Panc1 (cell line): ENCODE measurements around the gene NGEF. TPM values are rescaled to one million over a fixed set of nuclear protein-coding genes. Genes with fewer than 3 reads are reported as not detected.
A peak's percentile ranks its signal among the peaks of the same experiment; 100 is the strongest.

Experiments
- ATAC-seq: fragments of 200-7000 bp; cut with Tn5 transposase; 2 replicates; pipeline ENCODE4 v1.9.1; 2020; ENCODE audit warnings: mild to moderate bottlenecking, moderate library complexity
- BruUV-seq: library from RNA; stranded (reverse); fragments of 400-500 nt; replicated peaks from 2 replicates; lab custom pipeline; 2021; lab: Mats Ljungman, UMichigan
- CTCF ChIA-PET: fragments of 300-600 bp; sonication (Branson Sonifier 250); formaldehyde crosslinking; loops from one replicate; lab custom pipeline; 2022; ENCODE audit warnings: antibody characterized with exemption; lab: Charles Lee
- POLR2A ChIA-PET: fragments of 300-600 bp; sonication (Branson Sonifier 250); formaldehyde crosslinking; loops from one replicate; lab custom pipeline; 2022; ENCODE audit warnings: antibody characterized with exemption; lab: Charles Lee
- DNase-seq: peaks from one replicate; pipeline ENCODE4 v3.0.0-alpha.2; 2010; ENCODE audit warnings: low read depth, low spot score
- H3K27ac ChIP-seq: 2 replicates; pipeline ENCODE4 v1.5.1; 2011; ENCODE audit warnings: mild to moderate bottlenecking, low read length, inconsistent platforms
- H3K27me3 ChIP-seq: fragments of 200-500 bp; sonication (Bioruptor generic); 2 replicates; pipeline ENCODE4 v1.6.0; 2014; ENCODE audit warnings: low read length, inconsistent platforms; ENCODE audit not compliant: control insufficient read depth, insufficient read depth
- H3K36me3 ChIP-seq: fragments of 200-500 bp; sonication (Bioruptor generic); 2 replicates; pipeline ENCODE4 v1.5.1; 2014; ENCODE audit warnings: inconsistent platforms, mild to moderate bottlenecking, low read length, moderate library complexity; ENCODE audit not compliant: control insufficient read depth, insufficient read depth
- H3K4me1 ChIP-seq: 2 replicates; pipeline ENCODE4 v1.5.1; 2011; ENCODE audit warnings: inconsistent platforms, mild to moderate bottlenecking, low read length, moderate library complexity; ENCODE audit not compliant: control insufficient read depth, insufficient read depth
- H3K4me3 ChIP-seq, 2 experiments: 2 replicates each; pipeline ENCODE4 v1.5.1; 2011 to 2012; ENCODE audit warnings: low read depth in 2 of 2, low read length in 2 of 2, mild to moderate bottlenecking in 2 of 2, inconsistent platforms in 1 of 2, moderate library complexity in 1 of 2
- H3K9me3 ChIP-seq: fragments of 200-500 bp; sonication (Bioruptor generic); 2 replicates; pipeline ENCODE4 v1.5.1; 2014; ENCODE audit warnings: low read depth, mild to moderate bottlenecking, inconsistent platforms, low read length, moderate library complexity; ENCODE audit not compliant: control insufficient read depth, insufficient read depth
- POLR2AphosphoS5 ChIP-seq: IDR thresholded peaks from 2 replicates; pipeline ENCODE4 v1.6.1; 2012; ENCODE audit warnings: mild to moderate bottlenecking, low read depth, low read length, moderate library complexity
- SIN3A ChIP-seq: IDR thresholded peaks from 2 replicates; pipeline ENCODE4 v1.6.1; 2012; ENCODE audit warnings: low read depth, mild to moderate bottlenecking, low read length, moderate library complexity, borderline replicate concordance; ENCODE audit not compliant: insufficient read depth
- TCF7L2 ChIP-seq: IDR thresholded peaks from 2 replicates; pipeline ENCODE4 v1.6.1; 2011; ENCODE audit warnings: mild to moderate bottlenecking, low read depth, low read length, inconsistent platforms
- in situ Hi-C: cut with HindIII; loops from 2 replicates; pipeline ENCODE4 v1.10.0; 2016; ENCODE audit warnings: low sequenced_read_pairs, low pct_unique_long_range_greater_than_20kb
- intact Hi-C: fragments of 100-400 bp; cut with micrococcal nuclease; formaldehyde crosslinking; loops from one replicate; pipeline ENCODE4 v1.10.0; 2022; ENCODE audit not compliant: unreplicated experiment
- total RNA-seq: library from RNA; stranded (reverse); gene quantifications from one replicate; pipeline ENCODE4 v1.2.1, GENCODE V29; 2021; ENCODE audit not compliant: unreplicated experiment
- TF ChIP-seq, protein P1 (sequence below), 2 experiments: IDR thresholded peaks; 2 replicates each; pipeline ENCODE4 v1.6.1; 2011 to 2012; ENCODE audit warnings: low read depth in 2 of 2, control low read depth in 1 of 2, low read length in 1 of 2, mild to moderate bottlenecking in 1 of 2, moderate library complexity in 1 of 2; ENCODE audit not compliant: insufficient read depth in 1 of 2
- TF ChIP-seq, protein P2 (sequence below): fragments of 450-650 bp; IDR thresholded peaks from 2 replicates; pipeline ENCODE4 v1.5.1; 2017; ENCODE audit warnings: mild to moderate bottlenecking

The NGEF gene
- total RNA-seq, 1 experiment from 2014 or later = 17.8 TPM

DNA sequence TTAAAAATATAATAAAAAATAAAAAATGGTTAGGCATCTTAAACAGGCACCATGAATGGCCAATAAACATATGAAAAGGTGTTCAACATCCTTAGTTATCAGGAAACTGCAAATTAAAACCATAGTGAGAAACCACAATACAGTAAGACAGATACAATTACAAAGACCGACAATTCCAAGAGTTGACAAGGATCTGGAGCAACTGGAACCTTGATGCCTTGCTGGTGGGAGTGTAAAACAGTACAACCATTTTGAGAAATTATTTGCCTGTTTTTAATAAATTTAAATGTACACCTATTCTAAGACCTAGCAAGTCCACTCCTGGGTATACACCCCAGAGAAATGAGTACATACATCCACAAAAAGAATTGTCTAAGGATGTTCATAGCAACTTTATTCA lies 49.1 kb downstream of the NGEF start:
- BruUV-seq = no TSS peak
- ATAC-seq = no peak
- Histone ChIP-seq H3K4me3 (no peak overlapping the region), H3K36me3 (no peaks in the 10 kb centered on the region), H3K9me3 (peaks cover 9% of the 10 kb centered on the region; the same call in 1 of the 2 replicates), H3K4me1 (no peaks in the 10 kb centered on the region), H3K27ac (no peak overlapping the region), H3K27me3 (no peaks in the 10 kb centered on the region)
- CTCF ChIA-PET = no interaction called here
- DNase-seq = no peak
- TF ChIP-seq, protein P1, sequence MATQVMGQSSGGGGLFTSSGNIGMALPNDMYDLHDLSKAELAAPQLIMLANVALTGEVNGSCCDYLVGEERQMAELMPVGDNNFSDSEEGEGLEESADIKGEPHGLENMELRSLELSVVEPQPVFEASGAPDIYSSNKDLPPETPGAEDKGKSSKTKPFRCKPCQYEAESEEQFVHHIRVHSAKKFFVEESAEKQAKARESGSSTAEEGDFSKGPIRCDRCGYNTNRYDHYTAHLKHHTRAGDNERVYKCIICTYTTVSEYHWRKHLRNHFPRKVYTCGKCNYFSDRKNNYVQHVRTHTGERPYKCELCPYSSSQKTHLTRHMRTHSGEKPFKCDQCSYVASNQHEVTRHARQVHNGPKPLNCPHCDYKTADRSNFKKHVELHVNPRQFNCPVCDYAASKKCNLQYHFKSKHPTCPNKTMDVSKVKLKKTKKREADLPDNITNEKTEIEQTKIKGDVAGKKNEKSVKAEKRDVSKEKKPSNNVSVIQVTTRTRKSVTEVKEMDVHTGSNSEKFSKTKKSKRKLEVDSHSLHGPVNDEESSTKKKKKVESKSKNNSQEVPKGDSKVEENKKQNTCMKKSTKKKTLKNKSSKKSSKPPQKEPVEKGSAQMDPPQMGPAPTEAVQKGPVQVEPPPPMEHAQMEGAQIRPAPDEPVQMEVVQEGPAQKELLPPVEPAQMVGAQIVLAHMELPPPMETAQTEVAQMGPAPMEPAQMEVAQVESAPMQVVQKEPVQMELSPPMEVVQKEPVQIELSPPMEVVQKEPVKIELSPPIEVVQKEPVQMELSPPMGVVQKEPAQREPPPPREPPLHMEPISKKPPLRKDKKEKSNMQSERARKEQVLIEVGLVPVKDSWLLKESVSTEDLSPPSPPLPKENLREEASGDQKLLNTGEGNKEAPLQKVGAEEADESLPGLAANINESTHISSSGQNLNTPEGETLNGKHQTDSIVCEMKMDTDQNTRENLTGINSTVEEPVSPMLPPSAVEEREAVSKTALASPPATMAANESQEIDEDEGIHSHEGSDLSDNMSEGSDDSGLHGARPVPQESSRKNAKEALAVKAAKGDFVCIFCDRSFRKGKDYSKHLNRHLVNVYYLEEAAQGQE (IDR thresholded peaks at IDR 0.05; ENCODE audit: insufficient read depth in 1 of 2, low read depth in 2 of 2, low read length in 1 of 2) = no peak
- no peak for TF ChIP-seq TCF7L2
- TF ChIP-seq POLR2AphosphoS5 = no peak
- TF ChIP-seq, protein P2, sequence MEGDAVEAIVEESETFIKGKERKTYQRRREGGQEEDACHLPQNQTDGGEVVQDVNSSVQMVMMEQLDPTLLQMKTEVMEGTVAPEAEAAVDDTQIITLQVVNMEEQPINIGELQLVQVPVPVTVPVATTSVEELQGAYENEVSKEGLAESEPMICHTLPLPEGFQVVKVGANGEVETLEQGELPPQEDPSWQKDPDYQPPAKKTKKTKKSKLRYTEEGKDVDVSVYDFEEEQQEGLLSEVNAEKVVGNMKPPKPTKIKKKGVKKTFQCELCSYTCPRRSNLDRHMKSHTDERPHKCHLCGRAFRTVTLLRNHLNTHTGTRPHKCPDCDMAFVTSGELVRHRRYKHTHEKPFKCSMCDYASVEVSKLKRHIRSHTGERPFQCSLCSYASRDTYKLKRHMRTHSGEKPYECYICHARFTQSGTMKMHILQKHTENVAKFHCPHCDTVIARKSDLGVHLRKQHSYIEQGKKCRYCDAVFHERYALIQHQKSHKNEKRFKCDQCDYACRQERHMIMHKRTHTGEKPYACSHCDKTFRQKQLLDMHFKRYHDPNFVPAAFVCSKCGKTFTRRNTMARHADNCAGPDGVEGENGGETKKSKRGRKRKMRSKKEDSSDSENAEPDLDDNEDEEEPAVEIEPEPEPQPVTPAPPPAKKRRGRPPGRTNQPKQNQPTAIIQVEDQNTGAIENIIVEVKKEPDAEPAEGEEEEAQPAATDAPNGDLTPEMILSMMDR = no peak
- no peak for TF ChIP-seq SIN3A
- intact Hi-C loops (no loop called here), in situ Hi-C loops (no loop called here)
- POLR2A ChIA-PET = no interaction called here

DNA sequence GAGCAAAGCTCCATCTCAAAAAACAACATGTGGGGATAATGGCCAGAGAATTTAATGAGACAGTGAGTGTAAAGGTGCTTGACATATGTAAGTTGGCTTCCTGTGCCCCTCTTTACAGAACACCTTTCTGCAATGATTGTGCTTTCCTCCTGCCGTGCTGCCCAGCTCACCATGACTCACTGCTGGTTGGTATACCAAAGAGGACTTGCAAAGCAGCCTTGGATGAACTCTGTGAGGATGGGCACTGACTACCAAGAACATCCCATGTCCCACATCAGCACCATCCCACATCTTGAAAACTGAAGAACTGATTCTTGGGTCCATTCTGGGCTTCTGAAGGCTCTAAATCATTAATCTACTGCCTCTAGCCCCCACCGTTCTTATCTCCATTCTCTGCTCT lies 52.2 kb downstream of the NGEF start:
- CTCF ChIA-PET = no interaction called here
- no peak overlapping the region for H3K4me3 ChIP-seq
- H3K27ac ChIP-seq = no peak overlapping the region
- no peaks in the 10 kb centered on the region for H3K36me3 ChIP-seq
- no peak for DNase-seq
- POLR2A ChIA-PET = no interaction called here
- BruUV-seq = no TSS peak
- in situ Hi-C loops (no loop called here), intact Hi-C loops (no loop called here)
- no peaks in the 10 kb centered on the region for H3K27me3 ChIP-seq
- peaks cover 9% of the 10 kb centered on the region; the same call in 1 of the 2 replicates for H3K9me3 ChIP-seq
- H3K4me1 ChIP-seq = no peaks in the 10 kb centered on the region
- ATAC-seq = 0 out of 2 replicates have a peak, but pooled peaks have one; percentile 65
- TF ChIP-seq TCF7L2 (no peak), POLR2AphosphoS5 (no peak), SIN3A (no peak)

DNA sequence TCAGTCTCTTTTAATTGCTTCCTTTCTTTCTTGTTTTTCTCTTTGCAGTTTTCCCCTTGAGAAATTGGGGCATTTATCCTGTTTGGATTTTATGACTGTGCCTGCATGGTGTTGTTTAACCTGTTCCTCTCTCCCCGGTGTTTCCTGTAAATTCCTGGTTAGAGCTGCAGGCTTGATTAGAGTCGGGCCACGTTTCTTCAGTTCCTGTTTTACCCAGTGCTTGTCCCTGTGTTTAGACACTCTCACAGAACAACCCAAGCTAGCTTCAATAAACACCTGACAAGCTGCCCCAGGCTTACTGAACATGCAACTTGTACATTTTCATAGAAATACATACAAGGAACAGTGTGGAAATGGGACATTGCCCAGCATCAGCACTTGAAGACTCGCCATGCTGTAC lies 53.9 kb downstream of the NGEF start:
- ChIA-PET POLR2A (no interaction called here), CTCF (no interaction called here)
- in situ Hi-C loops (no loop called here), intact Hi-C loops (no loop called here)
- no peaks in the 10 kb centered on the region for H3K36me3 ChIP-seq
- TF ChIP-seq POLR2AphosphoS5 = no peak
- no peak for TF ChIP-seq SIN3A
- no peak for TF ChIP-seq TCF7L2
- TF ChIP-seq, protein P1 (IDR thresholded peaks at IDR 0.05; ENCODE audit: insufficient read depth in 1 of 2, low read depth in 2 of 2, low read length in 1 of 2) = no peak
- TF ChIP-seq, protein P2 = no peak
- no peaks in the 10 kb centered on the region for H3K4me1 ChIP-seq
- H3K27ac ChIP-seq = no peak overlapping the region
- BruUV-seq = no TSS peak
- H3K4me3 ChIP-seq = no peak overlapping the region
- no peaks in the 10 kb centered on the region for H3K27me3 ChIP-seq
- H3K9me3 ChIP-seq = peaks cover 9% of the 10 kb centered on the region; the same call in 1 of the 2 replicates
- ATAC-seq (no peak), DNase-seq (no peak)
